Measurements from ENCODE around the gene TM2D1. TPM values are rescaled to one million over a fixed set of nuclear protein-coding genes. Genes with fewer than 3 reads are reported as not detected.

The TM2D1 gene
- 10 to 100 TPM; 47.3 to 76.8 (median 49.5) TPM for total RNA-seq

- ATAC-seq (ENCODE audit: low FRiP score) (peak; percentile 97), DNase-seq (ENCODE audit: low spot score) (peak; percentile 66)
- no peak for TF ChIP-seq CTCF (IDR thresholded peaks at IDR 0.05)
Observed at GRCh38 chr1:61724813-61725694, at the start of gene TM2D1. Gene TM2D1 (minus strand): TSS chr1:61725141. CDS start chr1:61725120, 21 bp downstream.

GRCh38 chr1:61770131-61770530 is 45.2 kb upstream of the TM2D1 start:
- no peak for TF ChIP-seq CTCF (IDR thresholded peaks at IDR 0.05)
- no peak for ATAC-seq (ENCODE audit: low FRiP score)
- no peak for DNase-seq (ENCODE audit: low spot score)

DNA sequence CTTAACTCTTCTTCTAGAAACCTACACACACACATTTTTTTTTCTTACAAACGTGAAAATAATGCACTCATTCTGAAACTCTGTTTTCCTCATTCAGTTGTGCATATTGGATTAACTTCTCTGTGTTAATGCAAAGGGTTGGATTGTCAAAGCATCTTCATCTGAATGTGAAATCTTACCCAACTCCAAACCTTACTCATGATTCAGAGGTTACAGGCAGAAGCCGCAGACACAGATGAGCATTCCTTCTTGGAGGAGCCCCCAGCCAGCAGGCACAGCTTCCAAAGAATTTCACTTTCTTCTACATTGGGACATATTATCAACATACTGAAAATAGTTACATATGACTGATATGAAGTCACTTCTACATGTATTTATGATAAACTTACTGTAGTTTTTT is 33.0 kb upstream of the TM2D1 start:
- DNase-seq (ENCODE audit: low spot score) (no peak), ATAC-seq (ENCODE audit: low FRiP score) (peak; percentile 82)
- no peak for TF ChIP-seq CTCF (IDR thresholded peaks at IDR 0.05)

DNA sequence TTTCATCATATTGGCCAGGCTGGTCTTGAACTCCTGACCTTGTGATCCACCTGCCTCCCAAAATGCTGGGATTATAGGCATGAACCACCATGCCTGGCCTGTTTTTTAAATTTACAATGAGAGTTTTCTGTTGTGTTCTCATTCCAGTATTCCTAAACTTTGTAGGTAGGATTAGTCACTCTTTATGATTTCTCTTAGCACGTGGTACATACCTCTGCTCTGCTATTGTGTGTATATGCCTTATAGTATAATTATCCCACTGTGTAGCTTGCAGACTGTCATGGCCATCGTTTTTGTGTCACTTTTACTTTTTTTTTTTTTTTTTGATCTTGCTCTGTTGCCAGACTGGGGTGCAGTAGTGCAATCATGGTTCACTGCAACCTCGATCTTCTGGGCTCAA is 31.8 kb upstream of the TM2D1 start:
- TF ChIP-seq CTCF (IDR thresholded peaks at IDR 0.05), result no peak
- DNase-seq (ENCODE audit: low spot score) (no peak), ATAC-seq (ENCODE audit: low FRiP score) (no peak)

- ATAC-seq (ENCODE audit: low FRiP score) (no peak), DNase-seq (ENCODE audit: low spot score) (no peak)
- TF ChIP-seq CTCF (IDR thresholded peaks at IDR 0.05), result no peak
Observed at GRCh38 chr1:61754545-61754944, 29.6 kb upstream of the TM2D1 start.

- TF ChIP-seq CTCF (IDR thresholded peaks at IDR 0.05), result no peak
- ATAC-seq (ENCODE audit: low FRiP score) (no peak), DNase-seq (ENCODE audit: low spot score) (no peak)
Observed at GRCh38 chr1:61753998-61754508, 29.1 kb upstream of the TM2D1 start.

DNA sequence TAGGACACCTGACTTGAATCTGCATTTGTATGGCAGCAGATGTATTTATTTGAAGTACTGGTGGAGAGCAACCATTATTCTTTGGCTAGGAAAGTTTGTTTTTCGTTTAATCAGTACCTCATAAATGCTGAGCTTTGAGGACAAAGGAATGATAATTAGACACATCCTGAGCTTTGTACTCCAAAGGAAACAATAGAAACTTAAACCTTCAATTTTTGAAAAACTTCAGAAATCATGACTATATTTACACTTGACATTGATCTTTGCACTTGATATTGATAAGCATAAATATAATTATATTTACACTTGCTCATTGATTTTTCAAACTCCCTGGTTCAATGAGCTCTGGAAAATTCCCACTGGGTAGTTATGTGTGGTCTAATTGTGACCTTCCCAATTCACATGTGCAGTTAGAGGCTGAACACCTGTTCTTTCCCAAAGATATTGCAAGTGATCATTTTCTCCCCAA is 28.0 kb upstream of the TM2D1 start:
- no peak for DNase-seq (ENCODE audit: low spot score)
- TF ChIP-seq CTCF (IDR thresholded peaks at IDR 0.05), result no peak
- ATAC-seq (ENCODE audit: low FRiP score), result no peak
